Activated T-helper 9 cell treated with anti-CD3 and anti-CD28 coated beads, Interleukin-2, amount 50 U/mL, for 16 hours (primary cell): ENCODE measurements around the gene NT5C1A.
A peak's percentile ranks its signal among the peaks of the same experiment; 100 is the strongest.

Experiments
- DNase-seq: peaks from one replicate; pipeline ENCODE4 v3.0.0-alpha.2; 2020; ENCODE audit warnings: low read depth

Gene NT5C1A

DNA sequence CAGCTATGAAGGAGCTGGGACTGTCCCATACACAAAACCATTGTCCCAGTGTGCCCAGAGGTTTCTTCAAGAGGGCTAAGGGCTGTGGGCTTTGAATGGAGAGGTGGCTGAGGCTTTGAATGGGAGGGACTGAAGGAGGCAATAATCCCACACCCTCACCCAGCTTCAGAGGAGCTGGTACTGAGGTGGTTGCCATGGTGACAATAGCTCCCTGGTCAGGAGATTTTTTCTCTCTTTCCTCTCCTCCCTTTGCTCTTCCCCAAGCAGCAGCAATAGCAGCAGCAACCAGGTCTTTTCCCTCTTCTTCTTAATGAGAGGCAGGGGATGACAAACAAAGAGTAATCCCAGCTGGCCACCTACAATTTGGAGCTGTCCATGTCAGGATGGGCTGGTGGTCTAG is 17.7 kb upstream of the NT5C1A start:
- DNase-seq = no peak

DNA sequence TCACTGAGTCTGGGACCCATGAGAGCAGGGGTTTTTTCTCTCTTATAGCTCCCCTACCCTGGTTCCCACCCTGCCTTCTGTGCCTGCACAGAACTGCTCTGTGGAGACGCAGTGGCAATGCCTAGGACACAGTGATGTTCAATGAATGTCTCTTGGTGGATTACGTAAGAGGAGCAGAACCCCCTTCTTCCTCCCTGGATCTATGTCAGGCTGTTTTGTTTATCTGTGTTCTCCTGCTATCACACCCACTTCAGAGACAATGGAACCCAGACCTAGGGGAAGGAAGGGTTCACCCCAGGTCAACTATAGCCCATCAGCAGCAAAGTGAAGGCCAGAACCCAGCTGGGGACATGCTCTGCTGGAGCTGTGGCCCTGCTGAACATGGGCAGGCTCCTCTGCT is 17.3 kb upstream of the NT5C1A start:
- no peak for DNase-seq

DNA sequence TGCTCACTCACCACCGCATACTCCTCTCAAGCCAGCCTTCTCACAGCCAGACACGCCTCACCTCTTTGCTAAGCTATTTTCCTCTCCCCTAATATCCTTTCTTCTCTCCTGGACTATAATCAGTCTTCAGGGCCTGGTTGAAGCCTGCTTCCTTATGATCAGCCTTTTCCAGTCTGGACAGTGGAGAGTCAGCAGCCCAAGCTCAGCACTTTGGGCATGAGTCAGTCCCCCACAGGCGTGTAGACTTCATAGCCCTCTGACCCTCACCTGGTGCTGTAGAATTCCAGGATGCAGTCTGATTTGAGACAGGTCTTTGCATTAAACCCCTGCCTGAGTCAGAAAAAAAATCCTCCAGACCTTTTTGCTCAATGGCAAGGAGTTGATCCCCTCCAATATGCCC is 16.8 kb upstream of the NT5C1A start:
- DNase-seq = no peak

DNA sequence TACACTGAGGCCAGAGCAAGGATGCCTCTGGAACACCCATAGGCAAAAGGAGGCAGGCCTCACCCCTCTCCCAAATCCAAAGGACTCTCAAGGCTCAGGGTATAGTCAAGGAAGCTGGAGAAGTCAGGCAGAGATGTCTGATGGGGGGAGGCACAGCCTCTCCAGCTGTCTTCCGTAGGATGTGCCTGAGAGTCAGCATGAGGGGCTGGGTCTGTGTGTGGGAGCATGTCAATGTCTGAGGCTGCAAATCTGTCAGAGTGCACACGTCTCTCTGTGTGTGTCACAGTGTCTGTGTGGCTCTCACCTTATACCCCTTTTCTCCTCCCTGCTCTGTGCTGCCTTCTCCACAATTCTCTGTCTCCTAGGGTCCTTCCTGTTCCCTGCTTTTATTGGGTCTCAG is 15.3 kb upstream of the NT5C1A start:
- no peak for DNase-seq

DNA sequence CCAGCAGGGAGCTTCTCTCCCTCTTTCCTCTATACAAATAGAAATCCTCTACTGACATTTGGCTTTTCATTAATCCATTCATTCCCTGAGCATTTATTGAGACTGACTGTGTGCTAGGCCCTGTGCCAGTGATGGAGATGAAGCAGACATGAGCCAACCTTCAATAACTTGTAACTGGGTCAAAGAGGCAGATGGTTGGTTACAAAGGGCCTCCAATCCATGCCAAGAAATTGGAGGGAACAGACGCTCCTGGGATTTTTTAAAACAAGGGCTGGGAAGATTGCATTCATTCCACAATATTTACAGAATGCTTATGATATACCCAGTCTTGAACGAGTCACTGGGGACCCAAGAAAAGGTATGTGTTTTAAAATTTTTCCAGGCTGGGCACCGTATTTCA is 13.2 kb upstream of the NT5C1A start:
- no peak for DNase-seq

DNA sequence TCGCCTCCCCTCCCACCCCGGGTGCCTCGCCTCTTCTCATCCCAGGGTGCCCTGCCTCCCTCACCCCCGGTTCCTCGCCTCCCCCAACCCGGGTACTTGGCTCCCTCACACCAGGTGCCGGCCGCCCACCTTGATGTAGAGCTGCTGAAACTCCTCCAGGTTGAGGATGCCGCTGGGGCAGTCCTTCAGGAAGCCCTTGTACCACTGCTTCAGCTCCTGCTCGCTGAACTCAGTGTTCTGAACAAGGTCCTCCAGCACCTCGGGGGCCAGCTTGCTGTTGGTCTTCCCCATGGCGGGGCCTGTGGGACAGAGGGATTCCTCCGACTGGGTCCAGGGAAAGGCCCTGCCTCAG is 12.4 kb upstream of the NT5C1A start:
- DNase-seq = peak; percentile 10

DNA sequence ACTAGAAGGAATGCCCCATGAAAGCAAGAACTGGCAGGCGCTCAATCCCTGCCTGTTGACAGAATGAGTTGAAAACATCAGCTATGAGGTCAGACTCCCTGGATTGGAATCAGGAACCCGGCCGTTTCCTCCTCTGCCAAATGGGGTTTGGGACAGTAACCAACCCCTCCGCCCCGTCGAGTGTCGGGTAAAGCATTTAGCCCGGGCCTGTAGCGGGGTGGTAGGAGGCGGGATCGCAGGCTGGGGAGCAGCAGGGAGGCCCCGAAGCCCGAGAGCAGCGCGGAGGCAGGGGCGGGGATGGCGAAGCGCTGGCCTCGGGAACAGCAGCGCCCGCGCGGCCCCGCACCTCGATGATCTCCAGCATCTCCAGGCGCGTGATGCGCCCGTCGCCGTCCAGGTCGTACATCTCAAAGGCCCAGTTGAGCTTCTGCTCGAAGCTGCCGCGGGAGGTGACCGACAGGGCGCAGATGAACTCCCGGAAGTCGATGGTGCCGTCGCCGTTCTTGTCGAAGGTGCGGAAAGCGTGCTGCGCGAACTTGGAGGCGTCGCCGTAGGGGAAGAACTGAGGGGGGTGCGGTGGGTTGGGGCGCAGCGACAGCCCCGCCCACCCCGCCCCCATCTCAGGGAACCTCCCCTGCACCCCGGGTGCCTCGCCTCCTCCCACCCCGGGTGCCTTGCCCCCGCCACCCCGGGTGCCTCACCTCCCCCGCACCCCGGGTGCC is 11.8 kb upstream of the NT5C1A start:
- DNase-seq = peak; percentile 24

DNA sequence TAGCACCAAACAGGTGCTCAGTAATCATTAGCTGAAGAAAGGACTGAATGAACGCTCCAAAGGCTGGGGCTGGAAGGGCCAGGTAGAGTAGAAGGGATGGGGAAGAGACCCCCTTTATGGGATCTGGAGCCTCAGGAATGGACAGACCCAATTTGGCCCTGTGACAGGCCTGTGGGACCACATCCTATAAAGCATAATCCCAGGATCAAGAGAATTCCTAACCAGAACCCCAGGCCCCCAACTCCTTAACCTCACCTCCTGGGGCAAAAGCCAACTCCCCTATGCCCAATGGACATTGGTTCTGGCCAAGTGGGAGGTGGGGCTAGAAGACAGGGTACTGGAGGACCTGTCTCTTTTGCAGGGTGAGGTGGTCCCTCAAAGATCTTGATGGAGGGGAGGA is 10.1 kb upstream of the NT5C1A start:
- no peak for DNase-seq

DNA sequence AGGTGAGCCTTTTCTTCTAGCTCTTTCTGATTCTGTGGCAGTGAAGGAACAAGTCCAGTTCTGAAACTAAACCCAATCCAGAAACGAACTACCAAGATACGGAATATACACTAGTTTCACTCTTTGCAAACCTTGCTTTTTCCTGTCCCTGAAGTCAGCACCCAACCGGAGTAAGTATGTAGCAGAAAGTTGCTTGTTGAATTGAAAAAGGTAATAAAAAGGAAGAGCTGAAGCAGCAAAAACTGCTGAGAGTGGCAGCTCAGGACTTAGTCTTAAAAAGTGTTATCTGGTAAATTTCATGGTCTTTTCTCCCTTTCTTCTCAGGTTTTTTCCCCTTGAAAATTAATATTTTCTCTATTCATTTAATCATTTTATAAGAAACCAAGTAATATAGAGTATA is 9.4 kb upstream of the NT5C1A start:
- no peak for DNase-seq

DNA sequence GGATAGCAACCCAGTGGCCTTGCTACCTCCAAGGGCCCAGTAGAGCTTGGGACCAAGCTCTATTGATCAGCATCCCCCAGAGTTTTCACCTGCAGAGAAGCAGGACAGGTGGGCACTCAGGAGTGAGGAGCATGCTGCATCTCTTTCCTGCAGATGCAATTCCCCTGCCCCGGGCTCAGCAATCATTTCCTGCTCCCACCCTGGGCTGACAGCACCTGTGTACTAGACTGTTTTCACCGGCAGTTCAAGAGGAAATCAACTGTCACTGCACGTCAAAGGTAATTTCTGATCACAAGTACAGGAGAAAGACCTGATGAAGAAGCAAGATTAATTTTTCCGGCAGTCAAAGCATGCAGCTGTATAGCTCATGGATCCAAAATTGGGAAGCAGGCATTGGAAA is 8.8 kb upstream of the NT5C1A start:
- no peak for DNase-seq

DNA sequence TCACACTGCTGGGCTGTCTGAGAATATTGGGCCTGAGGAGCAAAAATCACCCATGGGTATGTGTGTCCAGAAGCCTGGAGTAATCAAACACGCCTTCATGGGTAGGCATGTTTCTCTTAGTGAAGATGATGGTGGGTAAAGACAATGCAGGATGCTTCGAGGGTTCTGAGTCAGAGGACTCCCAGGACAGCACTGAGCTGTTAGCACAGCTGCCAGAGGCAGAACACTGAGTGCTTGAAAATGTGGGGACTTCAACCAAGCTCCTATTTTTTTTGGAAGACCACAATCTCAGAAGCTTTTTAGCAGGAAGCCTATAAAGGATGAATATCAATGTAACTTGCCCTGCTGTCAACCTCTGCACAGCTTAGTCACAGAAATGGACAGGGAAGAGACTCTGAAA is 7.9 kb upstream of the NT5C1A start:
- no peak for DNase-seq

DNA sequence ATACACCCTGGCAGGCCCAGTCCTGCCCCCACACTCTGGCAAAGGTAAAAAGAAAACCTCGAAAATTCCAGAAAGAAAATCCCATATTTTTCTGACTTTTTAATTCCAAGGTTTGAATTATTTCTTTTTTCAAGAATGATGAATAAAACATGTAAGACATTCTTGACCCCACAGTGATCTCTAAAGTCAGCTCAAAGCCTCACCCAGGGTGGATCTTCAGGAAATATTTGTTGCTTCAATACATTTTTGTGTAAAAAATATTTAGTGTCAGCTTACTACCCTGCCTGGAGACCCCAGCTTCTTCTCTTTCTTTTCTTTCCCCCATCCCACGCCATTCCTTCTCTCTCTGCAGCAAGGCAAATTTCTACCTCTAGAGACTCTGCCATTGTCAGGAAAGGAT is 7.0 kb upstream of the NT5C1A start:
- DNase-seq = no peak

DNA sequence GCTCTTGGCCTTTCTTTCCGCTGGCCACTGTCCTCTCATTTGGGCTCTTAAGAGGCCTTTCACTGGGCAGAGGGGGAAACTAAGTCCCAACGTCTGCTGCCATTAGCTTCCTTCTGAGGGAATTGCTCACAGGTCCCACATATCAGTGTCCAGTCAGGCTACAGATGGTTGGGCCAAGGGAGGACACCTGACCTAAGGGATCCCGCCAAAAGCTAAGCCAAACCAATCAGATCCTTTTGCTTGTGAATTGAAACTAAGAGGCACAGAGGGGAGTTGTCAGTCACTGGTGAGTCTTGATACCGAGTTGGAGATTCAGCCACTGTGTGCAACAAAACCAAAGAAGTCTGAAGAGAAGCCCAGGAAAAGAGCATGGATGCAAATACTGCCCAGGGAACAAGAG is 5.7 kb upstream of the NT5C1A start:
- DNase-seq = no peak

DNA sequence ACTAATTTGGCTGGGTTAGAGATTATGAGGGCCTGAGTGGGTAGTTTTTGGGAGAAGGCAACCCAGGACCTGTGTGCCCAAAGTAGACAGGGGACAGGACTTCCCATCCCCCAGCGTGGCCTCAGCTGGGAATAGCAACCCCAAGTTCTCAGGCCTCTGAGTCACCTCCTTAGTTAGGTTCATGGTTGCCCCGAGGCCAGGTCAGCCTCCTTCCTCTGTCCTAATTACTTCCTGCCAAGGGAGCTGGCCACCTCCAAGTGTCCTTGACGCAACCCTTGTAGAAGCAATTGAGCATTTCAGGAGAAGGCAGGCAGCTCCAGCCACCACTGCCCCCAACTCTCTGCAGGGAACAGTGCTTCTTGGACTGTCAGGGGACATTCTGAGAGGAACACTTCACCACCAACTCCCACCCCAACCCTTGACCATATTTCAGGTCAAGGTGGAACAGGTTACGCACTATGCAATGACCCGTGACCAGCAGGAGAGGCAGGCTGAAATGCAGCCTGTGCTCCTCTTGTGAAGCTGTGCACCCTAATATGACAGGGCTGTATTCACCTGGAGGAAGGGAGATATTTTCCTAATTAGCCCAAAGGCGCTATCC is 5.1 kb upstream of the NT5C1A start:
- no peak for DNase-seq

DNA sequence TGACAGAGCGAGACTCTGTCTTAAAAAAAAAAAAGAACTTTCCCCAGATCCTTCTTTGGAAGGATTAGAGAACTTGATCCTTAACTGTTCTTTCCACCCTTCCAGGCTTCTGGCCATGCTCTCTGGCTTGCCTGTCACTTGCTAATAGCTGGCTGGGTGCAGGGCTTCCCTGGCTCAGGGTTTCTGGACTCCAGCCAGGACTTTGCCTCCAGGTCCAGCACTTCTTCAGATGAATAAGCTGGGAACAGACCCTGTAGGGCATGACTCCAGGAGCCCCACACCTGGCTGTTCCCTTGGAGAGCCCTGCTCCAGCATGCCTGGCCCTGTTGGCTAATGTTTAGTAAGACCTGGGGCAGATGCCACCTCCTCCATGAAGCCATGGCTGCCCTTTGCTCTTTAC is 3.3 kb upstream of the NT5C1A start:
- no peak for DNase-seq

DNA sequence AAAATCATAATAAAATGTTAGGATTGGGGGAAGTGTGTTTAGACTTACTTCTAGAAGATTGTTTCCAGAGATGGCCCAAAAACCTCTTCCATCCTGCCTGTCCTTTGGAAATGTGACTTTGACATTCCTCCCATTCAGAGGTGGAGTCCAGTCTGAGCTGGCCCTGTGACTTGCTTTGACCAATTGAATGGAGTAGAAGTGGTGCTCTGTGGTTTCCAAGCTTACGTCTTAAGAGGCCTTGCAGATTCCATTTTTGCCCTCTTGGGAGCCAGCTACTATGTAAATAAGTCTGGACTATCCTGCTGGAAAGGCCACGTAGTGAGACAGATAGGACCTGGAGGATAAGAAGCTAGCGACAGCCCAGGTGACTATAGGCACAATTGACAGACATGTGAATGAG is 1.3 kb upstream of the NT5C1A start:
- no peak for DNase-seq

DNA sequence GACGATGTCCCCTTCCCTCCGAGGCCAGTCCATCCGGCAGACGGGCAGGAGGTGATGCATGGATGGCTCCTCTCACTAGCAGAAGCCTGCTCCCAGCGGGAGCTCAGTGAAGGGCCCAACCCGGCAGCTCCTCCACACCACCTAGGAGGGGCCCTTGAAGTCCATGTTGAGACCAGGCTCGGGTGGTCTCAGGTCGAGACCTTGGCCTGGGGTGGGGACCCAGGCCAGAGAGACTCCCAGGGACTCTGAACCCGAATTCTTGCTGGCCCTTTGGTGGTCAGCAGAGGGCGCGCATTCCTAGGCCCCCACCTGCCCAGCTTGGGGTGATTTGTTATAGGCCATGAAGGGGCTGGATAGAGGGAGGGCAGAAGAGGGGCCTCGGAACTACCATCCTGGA is 642 bp upstream of the NT5C1A start:
- peak; percentile 15 for DNase-seq

DNA sequence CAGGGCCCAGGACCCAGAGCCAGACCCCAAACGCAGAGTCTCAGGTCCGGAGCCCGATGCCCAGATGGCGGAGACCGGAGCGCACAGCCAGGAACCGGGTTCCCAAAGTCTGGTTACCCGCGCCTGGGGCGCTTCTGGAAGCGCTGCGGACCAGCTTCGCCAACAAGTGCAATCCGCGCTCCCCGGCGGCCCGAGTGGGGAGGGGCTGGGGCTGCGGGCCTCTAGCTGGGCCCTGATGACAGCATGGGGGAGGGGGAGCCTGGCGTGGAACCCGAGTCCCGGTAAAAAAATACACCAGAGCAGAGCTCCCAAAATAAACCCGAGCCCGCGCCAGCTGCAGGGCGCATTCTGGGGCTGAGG is 494 bp downstream of the NT5C1A start:
- no peak for DNase-seq

DNA sequence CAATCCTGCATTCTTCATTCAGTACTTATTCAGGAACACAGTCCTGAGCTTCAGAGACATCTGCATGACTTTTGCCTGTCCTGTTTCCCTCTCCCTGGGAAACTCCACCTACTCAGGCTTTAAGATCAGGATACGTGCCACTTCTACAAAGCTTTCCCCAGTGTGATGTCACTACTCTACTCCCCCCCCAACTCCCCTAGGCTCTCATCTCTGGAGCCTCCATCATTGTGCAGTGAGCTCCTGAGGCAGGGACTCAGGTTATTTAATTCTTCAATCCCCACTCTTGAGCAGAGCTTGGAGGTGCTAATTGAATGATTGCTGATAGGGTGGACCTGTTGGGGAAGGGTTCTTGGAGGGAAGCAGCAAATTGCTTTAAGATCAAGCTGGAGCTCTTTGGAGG is 1.2 kb downstream of the NT5C1A start:
- no peak for DNase-seq

DNA sequence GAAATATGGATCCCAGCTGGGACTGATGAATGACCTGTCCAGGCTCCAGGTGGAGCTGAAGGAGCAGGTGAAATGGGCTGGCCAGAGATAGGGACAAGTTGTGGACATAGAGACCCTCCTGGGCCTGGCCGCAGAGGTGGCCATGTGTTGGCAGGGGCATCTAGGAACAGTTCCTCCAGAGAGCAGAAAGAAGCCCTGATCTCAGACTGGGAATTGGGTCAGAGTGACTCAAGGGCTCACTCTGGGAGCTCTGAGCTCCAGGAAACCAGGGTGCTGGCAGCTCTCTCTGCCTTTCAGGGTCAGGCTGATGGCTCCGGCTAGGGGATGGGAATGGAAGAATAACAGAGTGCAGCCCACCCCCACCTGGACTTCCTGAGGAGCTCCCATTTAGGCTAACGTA is 3.0 kb downstream of the NT5C1A start:
- no peak for DNase-seq

DNA sequence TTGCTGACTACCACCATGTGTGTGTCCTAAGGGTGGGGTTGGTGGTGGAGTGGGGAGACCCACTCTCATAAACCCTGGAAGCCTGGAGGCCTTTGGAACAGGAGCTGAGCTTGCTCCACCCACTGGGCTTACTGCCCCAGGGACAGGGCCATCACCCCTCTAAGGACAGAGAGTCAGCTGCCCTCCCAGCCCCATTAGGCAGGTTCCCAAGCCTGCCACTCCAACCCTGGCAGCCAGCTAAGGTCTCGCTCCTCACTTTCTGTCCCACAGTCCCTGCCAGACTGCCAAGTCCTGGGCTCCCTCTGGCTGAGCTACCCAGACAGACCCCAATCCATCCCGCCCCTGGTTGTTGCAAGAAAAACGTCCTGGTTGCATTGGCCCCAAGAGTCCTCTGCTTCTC is 3.8 kb downstream of the NT5C1A start:
- no peak for DNase-seq

DNA sequence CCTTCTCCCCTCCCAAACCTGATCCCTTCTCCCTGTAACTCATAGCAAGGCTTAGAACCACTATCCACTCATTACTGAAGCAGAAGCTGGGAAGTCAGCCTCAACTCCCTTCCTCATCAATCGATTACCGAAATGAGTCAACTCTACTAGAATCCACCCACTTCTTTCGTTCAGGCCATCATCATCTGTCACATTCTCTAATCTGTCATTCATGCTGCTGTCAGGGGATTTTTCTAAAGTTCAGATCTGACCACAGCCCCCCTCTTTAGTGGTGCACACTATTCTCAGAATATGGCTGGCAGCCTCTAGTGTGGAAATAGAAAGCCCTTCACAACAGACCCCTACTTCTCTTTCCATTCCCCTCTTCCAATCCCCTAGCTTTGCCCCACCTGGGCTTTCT is 5.1 kb downstream of the NT5C1A start:
- no peak for DNase-seq

DNA sequence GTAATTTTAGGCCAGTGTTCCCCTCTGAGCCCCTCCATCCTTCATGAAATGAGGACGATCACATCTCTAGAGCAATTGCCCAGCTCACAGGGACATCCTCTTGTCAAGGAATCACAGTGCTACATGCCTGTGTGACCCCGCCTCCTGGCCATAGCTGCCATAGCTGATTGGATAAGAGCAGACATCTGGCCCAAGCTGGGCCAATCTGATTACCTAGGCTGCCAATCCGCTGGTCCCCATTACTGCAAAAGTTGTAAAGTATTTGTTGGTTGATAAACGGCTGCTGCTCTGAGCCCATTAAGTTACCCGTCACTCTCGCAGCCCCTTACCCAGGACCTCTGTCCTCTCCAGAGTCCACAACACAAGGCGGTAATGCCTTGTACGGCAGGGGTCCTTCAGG is 8.3 kb downstream of the NT5C1A start:
- DNase-seq = no peak

DNA sequence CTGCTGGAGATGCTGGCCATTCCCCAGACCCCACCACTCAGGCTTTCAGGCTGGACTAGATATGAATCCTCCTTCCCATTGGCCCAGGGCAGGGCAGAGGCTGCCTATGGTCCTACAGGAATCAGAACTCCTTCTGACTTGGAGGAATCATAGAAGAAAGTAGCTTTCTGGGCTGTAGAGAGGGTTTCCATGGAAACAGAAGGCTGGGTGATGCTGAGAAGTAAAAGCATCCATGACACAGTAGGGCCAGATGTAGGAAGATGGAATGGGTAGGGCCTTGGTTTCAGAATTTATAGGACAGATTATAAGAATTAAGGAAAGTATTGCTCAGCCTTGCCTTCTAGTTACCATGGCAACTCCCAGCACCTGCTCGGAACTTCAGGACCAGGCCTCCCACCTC is 9.0 kb downstream of the NT5C1A start:
- no peak for DNase-seq

DNA sequence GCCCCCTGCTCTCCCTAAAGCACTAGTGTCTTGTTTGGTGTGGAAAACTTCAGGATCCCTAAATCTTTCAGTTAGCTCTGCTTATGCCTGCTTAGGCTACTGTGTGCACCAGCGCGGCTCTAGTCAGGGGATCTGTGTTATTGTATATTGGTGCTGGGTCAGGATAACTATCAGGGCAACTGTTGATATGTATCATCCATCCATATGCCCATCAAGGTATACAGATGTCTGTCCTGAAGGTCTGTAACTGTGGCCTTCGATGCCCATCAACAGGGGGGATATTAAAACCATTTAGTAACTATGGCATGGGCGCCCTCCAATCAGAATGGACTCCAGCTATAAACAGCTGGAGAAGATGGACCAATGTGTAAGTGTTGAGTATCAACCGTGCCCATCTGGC is 12.4 kb downstream of the NT5C1A start:
- no peak for DNase-seq
